ENCODE measurements around the gene CCDC59.

CCDC59 gene

GRCh38 chr12:82319276-82319675, 38.9 kb downstream of the CCDC59 start:
- TF ChIP-seq CTCF (IDR thresholded peaks at IDR 0.05; ENCODE audit: low read depth, low read length, missing control alignments), result no peak

GRCh38 chr12:82314406-82314892, 43.7 kb downstream of the CCDC59 start:
- H3K27me3 ChIP-seq (replicated peaks), result no peaks in the 10 kb centered on the region
- in situ Hi-C loops (cut with HindIII; ENCODE audit: low pct_ligation_motif_present, low sequenced_read_pairs), result no loop called here
- no peak for DNase-seq
- no peak overlapping the region for H3K4me3 ChIP-seq (ENCODE audit: low read depth, low read length)
- H3K27ac ChIP-seq, result no peak overlapping the region
- no peak for TF ChIP-seq CTCF (IDR thresholded peaks at IDR 0.05; ENCODE audit: low read depth, low read length, missing control alignments)
- H3K36me3 ChIP-seq (replicated peaks), result no peaks in the 10 kb centered on the region

More at GRCh38 chr12:82319276-82319675, 38.9 kb downstream of the CCDC59 start:
- no peak overlapping the region for H3K27ac ChIP-seq
- no peak overlapping the region for H3K4me3 ChIP-seq (ENCODE audit: low read depth, low read length)
- H3K27me3 ChIP-seq (replicated peaks), result no peaks in the 10 kb centered on the region
- no peak for DNase-seq
- in situ Hi-C loops (cut with HindIII; ENCODE audit: low pct_ligation_motif_present, low sequenced_read_pairs), result no loop called here
- no peaks in the 10 kb centered on the region for H3K36me3 ChIP-seq (replicated peaks)
